Skin of body (tissue), 2 donors: ENCODE data around the gene GLOD5. TPM values are rescaled to one million over a fixed set of nuclear protein-coding genes. Genes with fewer than 3 reads are reported as not detected.
A peak's percentile ranks its signal among the peaks of the same experiment; 100 is the strongest.

Experiments
- DNase-seq: peaks from one replicate; lab custom pipeline; 2025; lab: John Stamatoyannopoulos, UW
- total RNA-seq: library from RNA; depleted of rRNA; stranded (reverse); fragments of >200 nt; gene quantifications from one replicate; pipeline ENCODE4 v1.2.3, GENCODE V29; 2014

GLOD5 gene
- total RNA-seq = not detected

DNA sequence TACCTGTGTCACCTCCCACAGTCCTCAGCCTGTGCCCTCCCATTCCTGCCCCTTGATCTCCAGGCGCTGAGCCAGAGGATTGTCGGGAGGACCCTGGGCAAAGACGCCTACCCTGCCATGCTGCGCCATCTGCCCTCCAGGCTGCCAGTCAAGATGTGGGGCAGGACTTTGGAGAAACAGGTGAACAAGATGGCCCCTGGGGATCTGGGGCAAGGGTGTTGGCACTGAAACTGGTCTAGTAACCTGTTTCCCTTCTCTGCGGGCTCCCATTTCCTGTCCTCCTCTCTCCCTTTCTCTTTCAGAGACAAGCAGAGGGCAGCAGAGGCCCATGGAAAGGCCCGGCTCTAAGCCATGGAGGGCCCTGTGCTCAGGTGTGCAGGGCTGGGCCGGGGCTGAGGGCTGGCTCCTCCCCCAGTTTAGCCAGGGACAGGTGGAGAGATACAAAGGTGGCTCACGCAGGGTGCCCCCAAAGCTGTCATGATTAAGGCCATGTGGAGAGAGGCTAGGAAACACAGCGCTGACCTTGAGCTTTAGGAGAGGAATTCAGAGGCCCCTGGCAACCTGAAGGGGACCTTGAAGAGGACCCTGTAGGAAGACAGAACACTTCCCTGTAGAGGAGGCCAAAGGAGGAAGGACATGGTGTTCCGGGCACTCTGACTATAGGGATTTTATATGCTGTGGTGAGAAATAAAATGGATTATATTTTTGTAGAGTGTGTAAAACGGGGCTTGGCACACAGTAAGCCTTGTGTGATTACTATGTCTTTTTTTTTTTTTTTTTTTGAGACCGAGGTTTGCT, at the start of gene GLOD5:
Gene GLOD5, plus strand, starts transcription at position 74 of the 798 bp plus-strand sequence. Its CDS starts 44 bp downstream, at position 118.
- no peak for DNase-seq

- no peak for DNase-seq
These were observed 49.5 kb upstream of the GLOD5 start for GRCh38 chrX:48711929-48712505.

- no peak for DNase-seq
These were observed 47.7 kb upstream of the GLOD5 start for GRCh38 chrX:48713847-48714246.

DNA sequence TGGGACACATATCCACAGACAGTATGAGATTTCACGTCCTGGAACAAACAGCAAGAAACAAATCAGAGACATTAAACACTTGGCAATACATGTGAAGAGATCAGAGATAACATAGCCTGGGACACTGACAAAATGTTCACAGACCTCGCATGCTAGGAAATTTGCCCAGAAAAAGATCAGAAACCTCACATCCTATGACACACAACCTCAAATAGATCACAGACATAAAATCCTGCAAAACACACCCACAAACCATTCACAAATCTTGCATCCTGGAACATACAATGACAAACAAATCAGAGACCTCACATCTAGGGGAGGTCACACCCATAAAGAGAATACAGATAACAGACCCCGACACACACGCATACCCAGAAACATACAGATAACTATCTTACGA, 47.0 kb upstream of the GLOD5 start:
- DNase-seq = no peak

DNA sequence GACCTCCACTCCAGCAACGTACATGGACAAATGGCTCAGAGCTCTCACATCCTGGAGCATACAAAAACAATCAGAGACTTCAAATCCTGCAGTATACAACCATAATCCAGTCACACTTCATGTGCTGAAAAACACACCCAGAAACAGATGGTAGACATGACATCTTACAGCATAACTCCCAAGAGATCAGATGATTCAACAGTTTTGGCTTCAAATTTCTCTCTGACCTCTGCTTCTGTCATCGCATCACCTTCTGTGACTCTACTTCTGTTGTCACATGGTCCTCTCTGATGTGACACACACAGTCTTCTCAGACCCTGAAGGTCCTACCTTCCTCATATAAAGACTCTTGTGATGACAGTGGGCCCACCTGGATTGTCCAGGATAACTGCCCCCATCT, 46.5 kb upstream of the GLOD5 start:
- peak; percentile 62 for DNase-seq

DNA sequence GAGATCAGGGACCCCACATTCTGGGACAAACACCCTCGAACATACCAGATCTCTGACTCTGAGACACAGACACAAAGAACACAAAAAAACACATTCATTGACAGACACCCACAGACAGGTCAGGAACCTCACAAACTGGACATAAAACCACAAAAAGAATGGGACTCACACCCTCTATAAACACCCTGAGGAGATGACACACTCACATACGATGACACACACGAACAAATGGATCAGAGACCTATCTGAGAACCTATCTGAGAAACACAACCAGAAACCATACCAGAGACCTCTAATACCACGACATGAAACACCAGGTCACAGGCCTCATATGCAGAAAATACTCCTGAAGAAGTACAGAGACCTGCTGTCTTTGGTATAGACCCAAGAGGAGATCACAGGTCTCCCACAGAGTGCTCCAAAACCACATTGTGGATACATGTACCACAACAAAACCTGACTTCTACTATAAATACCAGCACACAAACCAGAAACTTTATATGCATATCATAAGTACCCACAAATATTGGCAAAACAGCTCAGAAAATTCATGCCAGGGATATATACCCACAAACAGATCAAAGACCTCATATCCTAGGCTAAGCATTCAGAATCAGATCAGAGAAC, 45.6 kb upstream of the GLOD5 start:
- DNase-seq = no peak

DNA sequence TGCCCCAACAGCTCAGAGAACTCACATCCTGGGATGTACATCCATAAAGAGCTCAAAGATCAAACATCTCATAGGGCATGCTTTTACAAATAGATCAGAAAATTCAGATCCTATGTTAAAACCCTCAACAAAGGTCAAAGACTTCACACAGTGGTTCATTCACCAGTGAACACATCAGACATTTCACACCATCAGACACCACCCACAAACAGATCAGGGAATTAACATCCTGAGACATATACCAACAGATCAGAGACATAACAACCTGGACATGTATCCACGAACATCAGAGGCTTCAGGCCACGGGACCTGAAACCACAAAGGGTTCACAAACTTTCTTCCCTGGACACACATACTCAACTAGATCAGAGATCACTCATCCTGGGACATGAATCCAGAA, 41.6 kb upstream of the GLOD5 start:
- no peak for DNase-seq

- no peak for DNase-seq
These were observed 40.8 kb upstream of the GLOD5 start for GRCh38 chrX:48720577-48721250.

GRCh38 chrX:48721916-48722315, 39.6 kb upstream of the GLOD5 start:
- DNase-seq = no peak

- DNase-seq = no peak
These were observed 35.0 kb upstream of the GLOD5 start for GRCh38 chrX:48726596-48726995.

DNA sequence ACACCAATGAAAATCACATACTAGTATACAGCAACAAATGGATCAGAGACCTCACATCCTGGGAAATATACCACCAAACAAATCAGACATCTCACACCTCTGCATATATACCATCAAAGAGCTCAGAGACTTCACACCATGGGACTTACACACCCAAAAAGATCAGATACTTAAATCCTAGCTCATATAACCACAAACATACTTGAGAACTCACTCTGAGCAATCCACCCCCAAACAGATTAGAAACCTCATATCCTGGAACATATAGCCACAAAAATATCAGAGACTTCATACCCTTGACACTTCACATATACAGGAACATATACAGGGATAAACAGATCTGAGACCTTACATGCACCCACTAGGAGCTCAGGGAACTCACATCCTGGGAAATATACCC, 32.9 kb upstream of the GLOD5 start:
- no peak for DNase-seq

DNA sequence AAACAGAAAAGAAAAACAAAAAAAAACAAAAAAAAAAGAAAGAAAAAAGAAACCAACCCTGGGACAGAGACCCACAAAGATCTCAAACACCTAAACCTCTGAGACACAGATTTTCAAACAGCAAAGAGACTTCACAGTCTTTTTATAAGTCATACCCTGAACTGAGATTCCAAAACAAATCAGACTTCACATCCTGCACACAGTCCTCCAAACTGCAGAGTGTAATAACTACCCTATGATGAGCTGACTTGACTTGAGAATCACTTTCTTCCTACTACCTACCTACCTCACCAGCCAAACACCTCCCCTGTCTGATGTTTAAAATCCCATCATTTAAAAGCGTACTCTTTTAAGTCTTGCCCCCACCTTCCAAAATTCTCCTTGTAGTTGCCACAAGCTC, 25.2 kb upstream of the GLOD5 start:
- no peak for DNase-seq

GRCh38 chrX:48736878-48737212, 24.7 kb upstream of the GLOD5 start:
- DNase-seq = no peak

DNA sequence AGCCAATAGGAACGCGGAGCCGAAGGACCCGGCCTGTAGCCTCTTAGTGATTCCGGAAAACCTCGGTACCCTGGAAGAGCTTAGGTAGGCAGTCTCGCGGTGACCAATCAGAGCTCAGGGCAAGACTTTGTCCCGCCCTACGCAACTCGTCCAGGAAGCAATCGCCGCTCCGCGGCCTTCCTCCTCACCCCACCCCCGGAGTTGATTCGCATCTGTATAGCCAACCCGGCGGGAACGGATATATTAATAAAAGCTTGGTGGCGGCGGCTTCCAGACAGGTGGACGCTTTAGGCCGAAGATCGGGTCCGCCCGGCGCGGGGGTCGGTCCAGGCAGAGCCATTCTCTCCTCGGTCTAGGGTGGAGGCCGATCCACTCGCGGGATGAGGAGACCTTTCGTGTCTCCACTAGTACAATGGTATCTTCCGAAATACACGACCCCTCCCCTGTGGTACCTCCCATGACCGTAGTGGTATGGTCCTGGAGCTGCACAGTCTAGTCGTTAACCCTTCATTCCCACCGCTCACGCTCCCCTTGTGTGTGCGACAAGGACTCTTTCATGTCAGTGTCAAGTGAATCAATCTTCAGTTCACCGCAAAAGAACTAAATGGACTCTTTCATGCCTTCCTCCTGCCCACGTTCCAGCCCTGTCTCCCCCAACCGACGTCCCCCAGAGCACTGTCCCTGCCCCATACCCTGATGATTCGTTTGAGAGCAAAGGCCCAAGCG, 24.2 kb upstream of the GLOD5 start:
- peak; percentile 96 for DNase-seq

- no peak for DNase-seq
These were observed 23.6 kb upstream of the GLOD5 start for GRCh38 chrX:48737940-48738339.

- no peak for DNase-seq
These were observed 19.7 kb upstream of the GLOD5 start for GRCh38 chrX:48741834-48742233.

GRCh38 chrX:48745222-48745621, 16.3 kb upstream of the GLOD5 start:
- DNase-seq = no peak

- no peak for DNase-seq
These were observed 14.0 kb upstream of the GLOD5 start for GRCh38 chrX:48747415-48748016.

GRCh38 chrX:48749182-48749581, 12.4 kb upstream of the GLOD5 start:
- no peak for DNase-seq

GRCh38 chrX:48751343-48751742, 10.2 kb upstream of the GLOD5 start:
- DNase-seq = no peak

DNA sequence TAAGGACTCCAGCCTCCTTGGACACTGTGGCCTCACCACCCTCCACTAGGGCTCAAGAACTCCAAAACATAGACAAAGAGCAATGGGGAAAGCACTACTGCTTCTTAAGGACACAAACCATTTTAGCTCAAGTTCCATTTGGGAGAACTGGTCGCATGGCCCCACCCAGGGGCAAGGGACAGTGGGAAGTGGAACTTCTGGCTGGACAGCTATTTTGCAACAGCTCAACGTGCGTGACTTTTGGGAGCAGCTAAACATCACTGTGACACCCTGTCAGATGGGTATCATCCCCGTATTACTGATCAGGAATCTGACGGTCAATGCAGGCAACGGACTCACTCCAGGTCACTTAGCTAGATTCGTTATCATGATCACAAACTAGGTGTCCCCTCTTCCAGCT, 9.0 kb upstream of the GLOD5 start:
- DNase-seq = no peak
